Ovary (tissue), 9 donors: ENCODE measurements around the gene UBXN4. TPM values are rescaled to one million over a fixed set of nuclear protein-coding genes. Genes with fewer than 3 reads are reported as not detected.
"Not testable (repeated sequence)": the region's sequence is repeated elsewhere in the genome, so short reads cannot be mapped to it uniquely, and the experiment has no call there.

ENCODE experiments used
- DNase-seq, 5 donors: peaks; one replicate each; pipeline ENCODE4 v3.0.0-alpha.2; 2019 to 2020
- H3K27ac ChIP-seq, 2 donors: fragments of 200-600 bp; one replicate each; pipeline versions ENCODE4 v1.5.1 to v1.8.0; 2019 to 2022
- H3K27me3 ChIP-seq: fragments of 200-600 bp; one replicate; pipeline ENCODE4 v1.8.0; 2022
- H3K36me3 ChIP-seq: fragments of 200-600 bp; sonication (generic); one replicate; pipeline ENCODE4 v1.5.1; 2019
- H3K4me1 ChIP-seq: one replicate; pipeline ENCODE4 v1.8.1; 2013; ENCODE audit warnings: mild to moderate bottlenecking, moderate library complexity; ENCODE audit not compliant: insufficient read depth
- H3K4me3 ChIP-seq: fragments of 200-600 bp; sonication (generic); one replicate; pipeline ENCODE4 v1.5.1; 2017
- H3K9me3 ChIP-seq, 2 donors: fragments of 200-600 bp in 1 of 2; sonication (generic) in 1 of 2; one replicate each; pipeline versions ENCODE4 v1.5.1 to v1.8.1; 2013 to 2019; ENCODE audit warnings: mild to moderate bottlenecking in 1 of 2, moderate library complexity in 1 of 2
- CTCF ChIP-seq, 3 donors: fragments of 450-650 bp in 2 of 3; fragments of 200-600 bp in 1 of 3; IDR thresholded peaks; one replicate each; pipeline versions ENCODE4 v1.5.1 to v1.8.0; 2016 to 2022; ENCODE audit warnings: antibody characterized with exemption in 3 of 3, mild to moderate bottlenecking in 1 of 3
- EP300 ChIP-seq: sonication (generic); formaldehyde crosslinking; IDR thresholded peaks from one replicate; pipeline ENCODE4 v1.6.1; 2017; ENCODE audit warnings: antibody characterized with exemption
- POLR2A ChIP-seq: fragments of 450-650 bp; IDR thresholded peaks from one replicate; pipeline ENCODE4 v1.6.1; 2017; ENCODE audit warnings: antibody characterized with exemption, mild to moderate bottlenecking, moderate library complexity
- WGBS, 3 donors: extraction: QIAGEN DNeasy Blood & Tissue Kit in 1 of 3; methylation state at CpG; one replicate each; pipeline versions ENCODE4 v1.1.5 to v1.1.7; 2013 to 2017; 5-methylcytosine and 5-hydroxymethylcytosine counted together
- intact Hi-C, 4 donors: fragments of 100-400 bp; cut with DNase I; formaldehyde crosslinking; loops; one replicate each; pipeline versions ENCODE4 v1.11.0 to v1.15.1; 2022 to 2023
- polyA plus RNA-seq, 2 donors: library from polyadenylated mRNA; stranded (reverse); fragments of 200-250 nt in 1 of 2; fragments of 350-450 nt in 1 of 2; fragmentation: Illumina TruSeq in 1 of 2; extraction: RNeasy Lipid Tissue Mini Kit (QIAGEN cat#74804) in 1 of 2; gene quantifications; one replicate each; pipeline ENCODE4 v1.2.3, GENCODE V29; 2013 to 2014
- total RNA-seq, 7 donors: library from RNA; depleted of rRNA in 2 of 7; stranded (reverse); fragments of >200 nt in 2 of 7; fragmentation: NEBNext Ultra II Directional in 3 of 7; extraction: Animal tissue kit (Norgen Biotek cat#: 25700) in 3 of 7; gene quantifications; one replicate each; pipeline versions ENCODE4 v1.1.0 to v1.2.4, GENCODE V29; 2016 to 2023
- donor health status: DM: no; HTN: no; CAD: no; lungs with moderate emphysema.
- donor health status: DM: no; HTN: no; CAD: no.
- donor health status: Bipolar disorder and iron deficiency.
- donor health status: DM: yes; HTN: yes; CAD: no.
- donor health status: DM: no; HTN: no; CAD: no.
- donor health status: DM: yes; HTN: yes; CAD: no.

The UBXN4 gene
- total and polyA plus RNA-seq, 9 donors, result 46.6 to 101 (median 82.0) TPM

- no peaks in the 10 kb centered on the region for H3K9me3 ChIP-seq
- H3K27me3 ChIP-seq, result no peaks in the 10 kb centered on the region
- TF ChIP-seq CTCF (IDR thresholded peaks at IDR 0.05), result no peak
- intact Hi-C loops, result no loop called here
- H3K4me1 ChIP-seq, result no peaks in the 10 kb centered on the region
- H3K36me3 ChIP-seq, result no peaks in the 10 kb centered on the region
- H3K27ac ChIP-seq, result no peak overlapping the region
- WGBS, 3 donors, result 13 to 26% (median 18%) methylated on average over 1 of the region's 1 CpG
- H3K4me3 ChIP-seq, result no peak overlapping the region
- DNase-seq, result no peak
Measured at GRCh38 chr2:135703300-135703699, 38.4 kb upstream of the UBXN4 start.

GRCh38 chr2:135704075-135704474, 37.6 kb upstream of the UBXN4 start:
- H3K4me1 ChIP-seq, H3K27ac ChIP-seq, H3K9me3 ChIP-seq, H3K4me3 ChIP-seq, H3K36me3 ChIP-seq, intact Hi-C loops, H3K27me3 ChIP-seq, DNase-seq: not testable (repeated sequence)
- 95 to 97% (median 96%) methylated on average over 5 of the region's 5 CpGs for WGBS, 3 donors

GRCh38 chr2:135708159-135708558, 33.5 kb upstream of the UBXN4 start:
- intact Hi-C loops, result no loop called here
- Histone ChIP-seq H3K36me3 (no peaks in the 10 kb centered on the region), H3K9me3 (no peaks in the 10 kb centered on the region), H3K4me3 (no peak overlapping the region), H3K27me3 (no peaks in the 10 kb centered on the region), H3K27ac (no peak overlapping the region), H3K4me1 (no peaks in the 10 kb centered on the region)
- no peak for DNase-seq
- no peak for TF ChIP-seq CTCF (IDR thresholded peaks at IDR 0.05)
- no peak for TF ChIP-seq POLR2A
- TF ChIP-seq EP300, result no peak
- WGBS, 3 donors, result 97% methylated on average over 4 of the region's 4 CpGs

- intact Hi-C loops, result loop anchor here (5.0 to 10.0 kb wide), 3 partner anchors 705 to 715 kb away; no protein-coding TSS in a partner anchor
Measured at GRCh38 chr2:135709992-135710391, 31.7 kb upstream of the UBXN4 start.

GRCh38 chr2:135715086-135715485, 26.6 kb upstream of the UBXN4 start:
- H3K27ac ChIP-seq, H3K4me1 ChIP-seq, H3K36me3 ChIP-seq, DNase-seq, H3K4me3 ChIP-seq, H3K9me3 ChIP-seq, H3K27me3 ChIP-seq: not testable (repeated sequence)
- intact Hi-C loops, result loop anchor here in 2 of 4 donors (10.0 kb wide), 2 partner anchors 710 to 720 kb away; no protein-coding TSS in a partner anchor
- 93 to 95% (median 94%) methylated on average over 9 of the region's 9 CpGs for WGBS, 3 donors

More at GRCh38 chr2:135709992-135710391, 31.7 kb upstream of the UBXN4 start:
- WGBS, 3 donors, result 50 to 58% (median 54%) methylated on average over 6 of the region's 6 CpGs
- Histone ChIP-seq H3K36me3 (no peaks in the 10 kb centered on the region), H3K27me3 (no peaks in the 10 kb centered on the region), H3K4me1 (no peaks in the 10 kb centered on the region), H3K27ac (no peak overlapping the region), H3K4me3 (no peak overlapping the region), H3K9me3 (no peaks in the 10 kb centered on the region)
- TF ChIP-seq EP300, result no peak
- TF ChIP-seq CTCF (IDR thresholded peaks at IDR 0.05), result peak; percentile 78 to 86 (median 81)
- DNase-seq, result peak; percentile 32 to 82 (median 72)
